Right cardiac atrium (tissue), 5 donors: ENCODE measurements around the gene FOXR1. TPM values are rescaled to one million over a fixed set of nuclear protein-coding genes. Genes with fewer than 3 reads are reported as not detected.
A peak's percentile ranks its signal among the peaks of the same experiment; 100 is the strongest.
"Not testable (repeated sequence)": the region's sequence is repeated elsewhere in the genome, so short reads cannot be mapped to it uniquely, and the experiment has no call there.

Source experiments
- ATAC-seq, 2 donors: fragments of 200-7000 bp; cut with Tn5 transposase; one replicate each; pipeline versions ENCODE4 v1.8.0 to v1.9.1; 2020; ENCODE audit warnings: moderate library complexity in 2 of 2, mild to moderate bottlenecking in 1 of 2
- DNase-seq, 3 donors: peaks; one replicate each; pipeline ENCODE4 v3.0.0-alpha.2; 2020
- H3K27ac ChIP-seq: one replicate; pipeline ENCODE4 v1.5.1; 2013; ENCODE audit warnings: mild to moderate bottlenecking, low read length, control low read depth, moderate library complexity
- H3K27me3 ChIP-seq: one replicate; pipeline ENCODE4 v1.6.1; 2013; ENCODE audit not compliant: control insufficient read depth, insufficient read depth
- H3K4me1 ChIP-seq: one replicate; pipeline ENCODE4 v1.6.1; 2013; ENCODE audit warnings: low read length; ENCODE audit not compliant: control insufficient read depth, insufficient read depth
- H3K4me3 ChIP-seq: one replicate; pipeline ENCODE4 v1.5.1; 2013; ENCODE audit warnings: low read length, control low read depth
- H3K9me3 ChIP-seq: one replicate; pipeline ENCODE4 v1.6.1; 2013; ENCODE audit warnings: low read length; ENCODE audit not compliant: control insufficient read depth
- WGBS: extraction: QIAGEN DNeasy Blood & Tissue Kit; methylation state at CpG from one replicate; pipeline ENCODE4 v1.1.7; 2013; 5-methylcytosine and 5-hydroxymethylcytosine counted together
- intact Hi-C, 4 donors: fragments of 100-400 bp; cut with DNase I; formaldehyde crosslinking; loops; one replicate each; pipeline versions ENCODE4 v1.11.0 to v1.14.0; 2022 to 2023
- polyA plus RNA-seq: library from polyadenylated mRNA; stranded (reverse); fragments of 200-250 nt; gene quantifications from one replicate; pipeline ENCODE4 v1.2.3, GENCODE V29; 2013
- total RNA-seq, 4 donors: library from RNA; stranded (reverse); fragmentation: NEBNext Ultra II Directional; extraction: Animal tissue kit (Norgen Biotek cat#: 25700); gene quantifications; one replicate each; pipeline ENCODE4 v1.2.1, GENCODE V29; 2021
- donor health status: healthy with polysubstance abuse.
- donor health status: DM: no; HTN: yes; CAD: no.
- donor health status: DM: no; HTN: no; CAD: no.
- donor health status: DM: no; HTN: yes; CAD: no; lungs with severe emphysema.
- donor health status: DM: yes; HTN: yes; CAD: no.

Gene FOXR1
- total and polyA plus RNA-seq, 5 donors, result not detected

DNA sequence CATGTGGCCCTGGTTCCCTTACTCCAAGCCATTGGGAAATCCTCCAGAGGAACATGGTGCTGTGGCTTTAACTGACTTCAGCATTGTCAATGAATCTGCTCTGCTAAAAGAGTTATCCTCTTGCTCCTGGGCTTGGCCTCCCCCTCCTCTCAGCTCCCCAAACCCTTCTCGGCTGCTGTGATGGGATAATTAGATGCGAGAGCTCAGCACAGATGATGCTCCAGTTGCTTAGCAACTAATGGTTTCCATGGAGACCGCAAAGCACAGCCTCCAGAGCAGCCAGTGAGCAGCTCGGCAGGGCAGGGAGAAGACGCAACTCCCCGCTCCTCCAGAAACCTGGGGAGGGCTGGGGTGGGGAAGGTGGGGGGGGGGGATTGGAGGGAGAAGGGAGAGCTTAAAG lies 18.3 kb upstream of the FOXR1 start:
- Histone ChIP-seq H3K9me3 (no peaks in the 10 kb centered on the region), H3K4me1 (no peaks in the 10 kb centered on the region), H3K27me3 (no peaks in the 10 kb centered on the region), H3K4me3 (no peak overlapping the region), H3K27ac (no peak overlapping the region)
- DNase-seq, result no peak
- intact Hi-C loops, result loop anchor here in 2 of 4 donors (10.0 kb wide), 2 partner anchors 48 to 258 kb away; no protein-coding TSS in a partner anchor
- 29% methylated on average over 6 of the region's 6 CpGs for whole genome bisulfite sequencing
- no peak for ATAC-seq

DNA sequence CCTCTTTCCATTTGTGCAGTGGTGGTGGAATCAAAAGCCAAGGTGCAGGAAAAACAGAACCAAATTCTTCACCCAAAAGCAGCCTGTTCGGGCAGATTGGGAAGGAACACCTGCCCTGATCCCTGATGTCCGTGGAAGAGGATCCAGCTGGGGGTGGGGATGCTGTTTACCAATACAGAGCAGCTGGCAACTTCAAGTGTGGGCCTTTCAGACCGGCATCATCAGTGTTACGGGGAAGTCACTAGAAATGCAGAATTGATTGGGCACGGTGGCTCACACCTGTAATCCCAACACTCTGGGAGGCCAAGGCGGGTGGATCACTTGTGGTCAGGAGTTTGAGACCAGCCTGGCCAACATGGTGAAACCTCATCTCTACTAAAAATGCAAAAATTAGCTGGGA lies 17.6 kb upstream of the FOXR1 start:
- H3K4me3 ChIP-seq, H3K9me3 ChIP-seq, DNase-seq, ATAC-seq, H3K27me3 ChIP-seq, H3K4me1 ChIP-seq, H3K27ac ChIP-seq: not testable (repeated sequence)
- intact Hi-C loops, result loop anchor here in 2 of 4 donors (2.0 to 10.0 kb wide), 3 partner anchors 47 to 259 kb away; no protein-coding TSS in a partner anchor
- WGBS, result 72% methylated on average over 6 of the region's 6 CpGs

DNA sequence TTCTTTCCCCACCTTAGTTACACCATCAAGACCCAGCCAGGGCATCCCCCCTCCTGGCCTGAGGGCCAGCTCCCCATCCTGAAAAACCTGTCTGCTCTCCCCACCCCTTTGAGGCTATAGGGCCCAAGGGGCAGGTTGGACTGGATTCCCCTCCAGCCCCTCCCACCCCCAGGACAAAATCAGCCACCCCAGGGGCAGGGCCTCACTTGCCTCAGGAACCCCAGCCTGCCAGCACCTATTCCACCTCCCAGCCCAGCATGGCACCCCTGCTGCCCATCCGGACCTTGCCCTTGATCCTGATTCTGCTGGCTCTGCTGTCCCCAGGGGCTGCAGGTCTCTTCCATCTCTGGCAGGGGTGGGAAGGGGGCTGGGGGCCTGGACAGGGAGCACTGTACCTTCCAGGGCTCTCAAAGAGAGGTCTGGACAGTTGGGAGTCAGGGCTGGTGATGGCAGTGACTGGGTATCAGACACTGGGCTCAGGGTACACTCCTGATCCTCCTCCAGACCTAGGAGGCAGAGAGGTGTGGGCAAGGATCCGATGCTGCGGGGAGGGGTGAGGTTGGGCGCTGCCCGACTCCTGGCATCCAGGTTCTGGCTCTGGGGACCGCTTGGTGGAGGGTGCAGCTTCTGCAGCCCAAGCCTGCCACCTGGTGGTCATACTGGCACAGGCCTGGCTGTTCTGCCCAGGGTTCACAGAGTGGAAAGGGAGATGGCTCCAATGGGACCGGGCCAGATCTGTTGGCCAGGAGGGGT lies 15.3 kb upstream of the FOXR1 start, which contains the start of gene UPK2:
Gene UPK2 (plus strand): TSS at position 205 of the 753 bp plus-strand sequence. CDS start 53 bp downstream, at position 258.
- 8% methylated on average over 7 of the region's 7 CpGs for WGBS
- ATAC-seq (peak; percentile 95 to 96), DNase-seq (peak; percentile 88 to 96 (median 95))
- Histone ChIP-seq H3K27ac (no peak within 1 kb of the TSS), H3K4me1 (no peaks in the 10 kb centered on the region), H3K4me3 (no peak within 1 kb of the TSS), H3K9me3 (no peaks in the 10 kb centered on the region), H3K27me3 (no peaks in the 10 kb centered on the region)
- intact Hi-C loops, result loop anchor here (5.0 to 10.0 kb wide), 4 partner anchors 51 to 269 kb away; no protein-coding TSS in a partner anchor

DNA sequence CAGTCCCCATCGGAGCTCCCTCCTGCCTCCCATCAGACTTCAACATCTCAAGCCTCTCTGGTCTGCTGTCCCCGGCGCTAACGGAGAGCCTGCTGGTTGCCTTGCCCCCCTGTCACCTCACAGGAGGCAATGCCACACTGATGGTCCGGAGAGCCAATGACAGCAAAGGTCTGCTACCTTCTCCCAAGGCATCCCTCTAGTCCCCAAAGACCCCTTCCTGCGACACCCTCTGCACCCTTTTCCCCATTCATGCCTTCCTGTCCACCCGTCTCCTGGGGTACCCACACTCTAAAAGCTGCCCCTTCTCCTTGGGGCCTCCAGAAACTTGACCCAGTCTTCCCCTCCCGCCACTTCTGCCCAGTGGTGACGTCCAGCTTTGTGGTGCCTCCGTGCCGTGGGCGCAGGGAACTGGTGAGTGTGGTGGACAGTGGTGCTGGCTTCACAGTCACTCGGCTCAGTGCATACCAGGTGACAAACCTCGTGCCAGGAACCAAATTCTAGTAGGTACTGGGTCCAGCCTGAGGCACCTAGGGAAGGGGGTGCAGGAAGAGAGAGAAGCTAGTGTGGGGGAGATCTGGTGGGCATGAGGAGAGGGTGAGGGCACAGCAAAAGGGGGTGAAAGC lies 14.6 kb upstream of the FOXR1 start:
- H3K4me3 ChIP-seq, result no peak overlapping the region
- H3K4me1 ChIP-seq, result no peaks in the 10 kb centered on the region
- ATAC-seq (no peak), DNase-seq (no peak)
- no peaks in the 10 kb centered on the region for H3K9me3 ChIP-seq
- no peaks in the 10 kb centered on the region for H3K27me3 ChIP-seq
- H3K27ac ChIP-seq, result no peak overlapping the region
- intact Hi-C loops, result loop anchor here (5.0 to 10.0 kb wide), 4 partner anchors 52 to 270 kb away; no protein-coding TSS in a partner anchor
- 52% methylated on average over 14 of the region's 14 CpGs for WGBS

DNA sequence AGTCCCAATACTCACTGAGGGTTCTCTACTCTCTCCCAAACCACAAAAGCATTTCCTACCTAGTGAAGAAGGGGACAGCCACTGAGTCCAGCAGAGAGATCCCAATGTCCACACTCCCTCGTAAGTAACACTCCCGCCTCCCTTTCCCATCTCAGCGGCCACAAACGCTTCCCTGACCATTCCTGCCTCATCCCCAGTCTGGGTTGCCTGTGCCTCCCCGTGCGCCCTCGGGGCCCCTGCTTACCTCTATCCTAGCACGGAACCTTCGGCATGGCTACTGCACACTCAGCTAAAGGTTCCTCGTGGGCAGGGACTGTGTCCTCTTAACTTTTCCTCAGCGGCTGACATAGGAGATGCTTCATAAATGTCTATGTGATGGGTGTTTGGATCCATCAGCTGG lies 14.0 kb upstream of the FOXR1 start:
- Histone ChIP-seq H3K4me3 (no peak overlapping the region), H3K27me3 (no peaks in the 10 kb centered on the region), H3K9me3 (no peaks in the 10 kb centered on the region), H3K4me1 (no peaks in the 10 kb centered on the region), H3K27ac (no peak overlapping the region)
- intact Hi-C loops, result loop anchor here (5.0 to 10.0 kb wide), 4 partner anchors 53 to 270 kb away; no protein-coding TSS in a partner anchor
- no peak for ATAC-seq
- DNase-seq, result no peak
- WGBS, result 81% methylated on average over 11 of the region's 11 CpGs

DNA sequence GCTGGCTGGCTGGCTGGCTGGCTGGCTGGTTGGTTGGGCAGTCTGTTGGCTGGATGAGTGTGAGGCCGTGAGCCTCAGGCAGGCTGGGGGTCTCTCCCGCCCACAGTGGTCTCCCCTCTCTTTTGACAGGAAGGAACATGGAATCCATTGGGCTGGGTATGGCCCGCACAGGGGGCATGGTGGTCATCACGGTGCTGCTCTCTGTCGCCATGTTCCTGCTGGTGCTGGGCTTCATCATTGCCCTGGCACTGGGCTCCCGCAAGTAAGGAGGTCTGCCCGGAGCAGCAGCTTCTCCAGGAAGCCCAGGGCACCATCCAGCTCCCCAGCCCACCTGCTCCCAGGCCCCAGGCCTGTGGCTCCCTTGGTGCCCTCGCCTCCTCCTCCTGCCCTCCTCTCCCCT lies 13.6 kb upstream of the FOXR1 start:
- no peaks in the 10 kb centered on the region for H3K9me3 ChIP-seq
- no peak overlapping the region for H3K4me3 ChIP-seq
- H3K27ac ChIP-seq, result no peak overlapping the region
- DNase-seq, result no peak
- no peaks in the 10 kb centered on the region for H3K27me3 ChIP-seq
- intact Hi-C loops, result loop anchor here (5.0 to 10.0 kb wide), 4 partner anchors 53 to 271 kb away; no protein-coding TSS in a partner anchor
- WGBS, result 90% methylated on average over 8 of the region's 8 CpGs
- ATAC-seq, result no peak
- no peaks in the 10 kb centered on the region for H3K4me1 ChIP-seq

DNA sequence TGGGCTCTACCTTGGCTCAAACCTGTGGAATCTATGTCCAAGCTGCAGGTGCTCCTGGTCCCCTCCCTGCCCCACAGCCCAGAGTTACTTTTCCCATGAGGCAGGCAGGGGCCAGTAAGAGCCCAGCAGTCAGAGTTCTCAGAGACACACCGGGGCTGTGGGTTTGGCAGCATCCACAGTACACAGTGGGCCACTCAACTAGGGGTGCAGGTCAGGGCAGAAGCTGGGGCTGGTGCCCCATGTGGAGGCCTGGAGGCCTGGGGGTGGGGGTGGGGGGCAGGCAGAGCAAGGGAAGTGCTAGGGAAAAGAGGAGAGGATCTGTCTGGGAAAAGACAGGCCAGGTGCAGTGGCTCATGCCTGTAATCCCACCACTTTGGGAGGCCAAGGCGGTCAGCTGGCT lies 13.0 kb upstream of the FOXR1 start:
- Histone ChIP-seq H3K4me1 (no peaks in the 10 kb centered on the region), H3K4me3 (no peak overlapping the region), H3K27ac (no peak overlapping the region), H3K27me3 (no peaks in the 10 kb centered on the region), H3K9me3 (no peaks in the 10 kb centered on the region)
- 77% methylated on average over 2 of the region's 2 CpGs for WGBS
- DNase-seq (no peak), ATAC-seq (no peak)
- intact Hi-C loops, result loop anchor here (5.0 to 10.0 kb wide), 4 partner anchors 54 to 271 kb away; no protein-coding TSS in a partner anchor

DNA sequence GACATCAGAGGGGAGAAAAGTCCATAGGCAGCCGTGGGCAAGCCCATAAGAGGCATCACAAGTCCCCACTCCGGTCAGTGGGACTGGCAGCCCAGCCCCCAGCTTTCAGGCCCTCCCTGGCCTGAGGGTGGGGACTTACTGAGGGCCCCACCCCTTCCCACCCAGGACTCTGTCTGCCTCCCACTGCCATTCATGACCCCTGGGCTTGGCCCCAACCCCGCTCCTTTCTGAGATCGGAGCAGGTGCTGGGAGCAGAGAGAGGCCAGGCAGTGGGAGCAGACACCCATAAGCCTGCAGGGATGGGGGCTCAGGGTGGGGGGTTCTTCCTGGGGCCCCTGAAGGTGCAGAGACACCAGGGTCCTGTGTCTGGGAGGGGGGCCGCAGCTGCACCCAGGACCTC lies 10.4 kb upstream of the FOXR1 start:
- intact Hi-C loops, result no loop called here
- WGBS, result 82% methylated on average over 5 of the region's 5 CpGs

DNA sequence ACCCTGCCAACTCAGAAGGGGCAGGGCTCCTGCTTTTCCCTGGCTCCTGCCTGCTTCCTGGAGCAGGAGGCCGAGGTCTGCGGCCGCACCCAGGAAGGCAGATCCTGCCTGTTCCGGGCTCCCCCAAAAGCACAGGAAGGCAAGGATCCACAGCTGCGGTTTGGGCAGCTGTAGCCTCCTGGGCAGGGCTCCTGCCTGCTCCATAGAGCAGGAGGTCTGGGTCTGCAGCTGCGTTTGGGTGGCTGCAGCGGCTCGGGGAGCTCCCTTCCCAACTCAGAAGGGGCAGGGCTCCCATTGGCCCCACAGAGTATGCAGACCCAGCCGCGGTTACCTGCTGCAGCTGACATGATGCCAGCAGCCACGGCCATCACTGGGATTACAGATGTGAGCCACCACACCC lies 10.0 kb upstream of the FOXR1 start:
- H3K9me3 ChIP-seq, result no peaks in the 10 kb centered on the region
- 59% methylated on average over 11 of the region's 11 CpGs for WGBS
- no peaks in the 10 kb centered on the region for H3K4me1 ChIP-seq
- intact Hi-C loops, result no loop called here
- DNase-seq (no peak), ATAC-seq (no peak)
- H3K4me3 ChIP-seq, result no peak overlapping the region
- H3K27ac ChIP-seq, result no peak overlapping the region
- H3K27me3 ChIP-seq, result no peaks in the 10 kb centered on the region

More for the DNA sequence above, 10.4 kb upstream of the FOXR1 start:
- H3K4me1 ChIP-seq, result no peaks in the 10 kb centered on the region
- H3K4me3 ChIP-seq, result no peak overlapping the region
- no peaks in the 10 kb centered on the region for H3K9me3 ChIP-seq
- no peaks in the 10 kb centered on the region for H3K27me3 ChIP-seq
- DNase-seq, result no peak
- no peak for ATAC-seq
- H3K27ac ChIP-seq, result no peak overlapping the region

DNA sequence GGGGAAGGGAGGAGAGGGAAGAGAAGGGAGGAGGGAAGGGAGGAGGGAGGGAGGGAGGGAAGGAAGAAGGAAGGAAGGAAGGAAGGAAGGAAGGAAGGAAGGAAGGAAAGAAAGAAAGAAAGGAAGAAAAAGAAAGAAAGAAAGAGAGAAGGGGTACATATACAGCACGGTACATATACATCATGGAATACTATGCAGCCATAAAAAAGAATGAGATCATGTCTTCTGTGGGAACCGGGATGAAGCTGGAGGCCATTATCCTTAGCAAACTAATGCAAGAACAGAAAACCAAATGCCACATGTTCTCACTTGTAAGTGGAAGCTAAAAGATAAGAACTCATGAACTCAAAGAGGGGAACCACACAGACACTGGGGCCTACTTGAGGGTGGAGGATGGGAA lies 2.1 kb upstream of the FOXR1 start:
- intact Hi-C loops, ATAC-seq, H3K27ac ChIP-seq, H3K9me3 ChIP-seq, DNase-seq, H3K27me3 ChIP-seq, H3K4me1 ChIP-seq, H3K4me3 ChIP-seq: not testable (repeated sequence)
- WGBS, result 93% methylated on average over 2 of the region's 2 CpGs

DNA sequence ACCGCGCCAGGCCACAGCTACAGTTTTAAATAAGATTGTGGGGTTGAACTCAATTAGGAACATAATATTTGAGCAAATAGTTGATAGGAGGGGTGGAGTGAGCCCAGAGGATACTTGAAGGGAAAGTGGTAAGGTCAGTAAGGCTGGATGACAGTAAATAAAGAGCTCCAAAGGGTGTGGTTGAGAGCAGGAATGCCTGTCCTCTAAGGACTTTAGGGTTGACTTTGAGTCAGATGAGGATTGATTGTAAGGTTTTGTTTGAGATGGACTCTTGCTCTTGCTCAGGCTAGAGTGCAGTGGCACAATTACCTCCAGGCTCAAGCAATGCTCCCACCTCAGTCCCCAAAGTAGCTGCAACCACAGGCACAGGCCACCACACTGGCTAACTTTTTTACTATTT lies 2.4 kb downstream of the FOXR1 start:
- DNase-seq (no peak), ATAC-seq (no peak)
- Histone ChIP-seq H3K4me3 (no peak overlapping the region), H3K27me3 (no peaks in the 10 kb centered on the region), H3K9me3 (no peaks in the 10 kb centered on the region), H3K27ac (no peak overlapping the region), H3K4me1 (no peaks in the 10 kb centered on the region)
- WGBS, result 98% methylated on average over 2 of the region's 2 CpGs
- intact Hi-C loops, result no loop called here
